Measurements from ENCODE around the gene NELL2. TPM values are rescaled to one million over a fixed set of nuclear protein-coding genes. Genes with fewer than 3 reads are reported as not detected.
A peak's percentile ranks its signal among the peaks of the same experiment; 100 is the strongest.

The NELL2 gene
- 0.10 and 0.14 TPM in 2 replicates for polyA plus RNA-seq (2013)

DNA sequence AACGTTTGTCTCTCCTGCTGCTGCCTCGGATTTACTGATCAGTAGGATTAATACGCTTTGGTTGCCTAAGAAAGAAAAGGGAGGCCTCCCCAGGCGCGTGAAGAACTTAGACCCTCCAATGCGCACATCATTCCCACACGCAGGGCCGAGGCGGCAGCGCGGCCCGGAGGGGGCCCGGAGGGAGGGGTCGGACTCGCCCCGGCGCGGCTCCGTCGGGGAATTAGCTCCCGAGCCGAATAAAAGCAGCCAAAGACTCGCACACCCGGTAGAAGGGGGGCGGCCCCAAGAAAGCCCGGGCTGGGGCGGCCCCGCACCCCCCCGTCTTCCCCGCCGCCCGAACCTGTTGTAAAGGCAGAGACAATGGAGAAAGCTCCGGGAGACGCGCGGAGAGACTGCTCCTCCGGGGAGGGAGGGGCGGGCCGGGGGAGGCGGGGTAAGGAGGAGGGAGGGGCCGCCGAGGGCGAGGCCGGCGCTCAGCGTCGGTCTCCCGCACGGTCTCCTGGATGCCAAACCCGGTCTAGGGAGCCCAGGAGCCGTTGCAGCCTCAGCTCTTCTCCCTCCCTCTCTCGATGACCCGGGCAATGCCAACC lies at the start of gene NELL2:
TSS of gene NELL2 (minus strand) at position 362 of the 590 bp plus-strand sequence. CDS start 446 bp downstream, outside the sequence.
- no peak within 1 kb of the TSS for H3K18ac ChIP-seq (ENCODE audit: low read length)
- H3K9me3 ChIP-seq (ENCODE audit: insufficient read depth, low read depth, low read length): no peaks in the 10 kb centered on the region
- no peaks in the 10 kb centered on the region for H3K79me2 ChIP-seq (ENCODE audit: control insufficient read depth, insufficient read depth, low read length, poor library complexity)
- peak within 1 kb of the TSS; percentile 96 for H3K4me2 ChIP-seq (ENCODE audit: low read length)
- no peak within 1 kb of the TSS for H2BK120ac ChIP-seq (ENCODE audit: insufficient read depth, low read length, poor library complexity)
- H3K27me3 ChIP-seq (ENCODE audit: insufficient read depth, low read length): peaks cover 15% of the 10 kb centered on the region
- WGBS (ENCODE audit: extremely low coverage, insufficient coverage, insufficient read length): no CpG with 5 or more reads among the region's 53 CpGs
- H4K91ac ChIP-seq (ENCODE audit: low read depth, low read length): no peak within 1 kb of the TSS
- no peaks in the 10 kb centered on the region for H3K79me1 ChIP-seq (ENCODE audit: low read length)
- H4K8ac ChIP-seq (ENCODE audit: low read depth, low read length): no peak within 1 kb of the TSS
- no peak within 1 kb of the TSS for H2BK5ac ChIP-seq (ENCODE audit: low read depth, low read length, poor library complexity)
- H3K36me3 ChIP-seq (ENCODE audit: control insufficient read depth in 1 of 2, insufficient read depth in 2 of 2, low read length in 2 of 2): no peaks in the 10 kb centered on the region
- H3K9ac ChIP-seq (ENCODE audit: low read length): no peak within 1 kb of the TSS
- H3K4me3 ChIP-seq (ENCODE audit: low read depth, low read length): peak within 1 kb of the TSS; percentile 63
- no peak within 1 kb of the TSS for H3K14ac ChIP-seq (ENCODE audit: low read length)
- H2AK5ac ChIP-seq (ENCODE audit: low read length): no peak within 1 kb of the TSS
- H4K12ac ChIP-seq (ENCODE audit: low read depth, low read length): no peak within 1 kb of the TSS
- DNase-seq: peak; percentile 5 to 39
- H3K4me1 ChIP-seq (ENCODE audit: control insufficient read depth in 1 of 2, insufficient read depth in 2 of 2, low read length in 2 of 2): peaks cover 8 to 11% of the 10 kb centered on the region in 2 experiments
- no peak within 1 kb of the TSS for H2BK12ac ChIP-seq (ENCODE audit: low read length)
- H2AFZ ChIP-seq (ENCODE audit: insufficient read depth, low read length, poor library complexity): peak within 1 kb of the TSS; percentile 69
- H3K23ac ChIP-seq (ENCODE audit: low read length): no peak within 1 kb of the TSS
- H3K4ac ChIP-seq (ENCODE audit: low read depth, low read length): no peak within 1 kb of the TSS
- no peak within 1 kb of the TSS for H3K27ac ChIP-seq (ENCODE audit: low read depth, low read length)

DNA sequence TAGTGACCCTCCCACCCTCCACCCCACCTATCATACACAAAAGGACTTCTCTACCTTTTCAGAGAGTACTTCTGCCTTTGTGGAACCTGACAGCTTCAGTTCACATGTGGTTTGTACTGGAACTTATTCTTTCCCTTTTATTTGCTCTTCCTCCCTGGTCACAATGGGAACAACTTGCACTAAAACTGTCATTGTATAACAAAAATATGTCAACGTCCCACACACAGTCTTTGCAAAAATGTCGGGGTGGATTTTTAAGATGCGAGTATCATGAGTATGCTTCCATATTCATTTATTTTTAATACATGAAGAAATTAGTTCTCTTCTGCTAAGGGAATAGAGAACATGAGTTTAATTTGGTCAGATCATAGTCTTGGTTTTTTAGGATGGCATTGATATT lies 45.6 kb upstream of the NELL2 start:
- Histone ChIP-seq H4K12ac (ENCODE audit: low read depth, low read length) (no peak overlapping the region), H3K4me1 (ENCODE audit: control insufficient read depth in 1 of 2, insufficient read depth in 2 of 2, low read length in 2 of 2) (no peaks in the 10 kb centered on the region), H3K9ac (ENCODE audit: low read length) (no peak overlapping the region), H3K4me3 (ENCODE audit: low read depth, low read length) (no peak overlapping the region), H2BK120ac (ENCODE audit: insufficient read depth, low read length, poor library complexity) (no peak overlapping the region), H3K4ac (ENCODE audit: low read depth, low read length) (no peak overlapping the region), H3K23ac (ENCODE audit: low read length) (no peak overlapping the region), H4K8ac (ENCODE audit: low read depth, low read length) (no peak overlapping the region), H3K27ac (ENCODE audit: low read depth, low read length) (no peak overlapping the region), H3K4me2 (ENCODE audit: low read length) (no peak overlapping the region), H2AK5ac (ENCODE audit: low read length) (no peak overlapping the region), H2BK12ac (ENCODE audit: low read length) (no peak overlapping the region), H4K91ac (ENCODE audit: low read depth, low read length) (no peak overlapping the region), H2BK5ac (ENCODE audit: low read depth, low read length, poor library complexity) (no peak overlapping the region), H3K14ac (ENCODE audit: low read length) (no peak overlapping the region), H3K79me1 (ENCODE audit: low read length) (no peaks in the 10 kb centered on the region), H2AFZ (ENCODE audit: insufficient read depth, low read length, poor library complexity) (no peak overlapping the region), H3K79me2 (ENCODE audit: control insufficient read depth, insufficient read depth, low read length, poor library complexity) (no peaks in the 10 kb centered on the region), H3K9me3 (ENCODE audit: insufficient read depth, low read depth, low read length) (no peaks in the 10 kb centered on the region), H3K18ac (ENCODE audit: low read length) (no peak overlapping the region), H3K36me3 (ENCODE audit: control insufficient read depth in 1 of 2, insufficient read depth in 2 of 2, low read length in 2 of 2) (no peaks in the 10 kb centered on the region), H3K27me3 (ENCODE audit: insufficient read depth, low read length) (no peaks in the 10 kb centered on the region)
- DNase-seq: no peak
- no CpG with 5 or more reads among the region's 3 CpGs for WGBS (ENCODE audit: extremely low coverage, insufficient coverage, insufficient read length)

DNA sequence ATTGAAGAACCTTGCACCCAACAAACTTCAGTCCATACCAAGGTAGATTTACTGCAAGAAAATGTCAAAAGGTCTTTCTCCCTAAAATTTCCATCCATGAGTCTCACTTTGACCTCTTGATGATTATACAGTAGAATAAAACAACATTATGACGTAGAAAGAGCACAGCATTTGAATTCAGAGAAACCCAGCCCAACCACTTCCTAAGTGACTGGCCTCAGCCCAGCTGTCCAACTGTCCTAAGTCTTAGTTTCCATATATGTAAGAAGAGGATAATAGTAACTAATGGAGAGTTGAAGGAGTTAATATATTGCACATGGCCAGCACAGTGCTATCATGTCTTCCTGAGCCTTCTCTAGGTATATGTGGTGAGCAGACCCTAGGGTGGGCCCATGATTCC lies 41.0 kb upstream of the NELL2 start:
- H3K4me3 ChIP-seq (ENCODE audit: low read depth, low read length): no peak overlapping the region
- H3K23ac ChIP-seq (ENCODE audit: low read length): no peak overlapping the region
- no peaks in the 10 kb centered on the region for H3K4me1 ChIP-seq (ENCODE audit: control insufficient read depth in 1 of 2, insufficient read depth in 2 of 2, low read length in 2 of 2)

DNA sequence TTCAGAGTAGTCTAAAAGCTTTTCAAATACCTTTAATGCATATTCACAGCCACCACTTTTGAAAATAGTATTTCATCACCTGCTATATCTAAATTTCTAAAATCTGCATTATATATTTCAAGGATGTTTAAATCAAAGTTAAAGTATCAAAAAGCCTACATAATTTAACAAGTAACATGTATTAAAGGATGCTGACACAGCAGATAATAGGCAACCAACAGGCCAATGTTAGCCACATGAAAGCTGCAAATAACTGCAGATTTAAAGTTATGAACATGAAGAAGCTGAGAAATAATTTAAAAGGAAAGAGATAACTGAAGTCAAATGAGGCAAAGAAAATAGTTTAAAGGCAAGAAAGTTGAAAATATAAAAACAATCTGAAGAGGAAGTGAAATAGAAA lies 39.8 kb upstream of the NELL2 start:
- Histone ChIP-seq H3K27me3 (ENCODE audit: insufficient read depth, low read length) (no peaks in the 10 kb centered on the region), H2BK120ac (ENCODE audit: insufficient read depth, low read length, poor library complexity) (no peak overlapping the region), H3K4me2 (ENCODE audit: low read length) (no peak overlapping the region), H3K27ac (ENCODE audit: low read depth, low read length) (no peak overlapping the region), H2AFZ (ENCODE audit: insufficient read depth, low read length, poor library complexity) (no peak overlapping the region), H3K79me1 (ENCODE audit: low read length) (no peaks in the 10 kb centered on the region), H3K4me1 (ENCODE audit: control insufficient read depth in 1 of 2, insufficient read depth in 2 of 2, low read length in 2 of 2) (no peaks in the 10 kb centered on the region), H3K14ac (ENCODE audit: low read length) (no peak overlapping the region), H4K8ac (ENCODE audit: low read depth, low read length) (no peak overlapping the region), H2BK12ac (ENCODE audit: low read length) (no peak overlapping the region), H3K18ac (ENCODE audit: low read length) (no peak overlapping the region), H3K9ac (ENCODE audit: low read length) (no peak overlapping the region), H3K36me3 (ENCODE audit: control insufficient read depth in 1 of 2, insufficient read depth in 2 of 2, low read length in 2 of 2) (no peaks in the 10 kb centered on the region), H4K12ac (ENCODE audit: low read depth, low read length) (no peak overlapping the region), H2BK5ac (ENCODE audit: low read depth, low read length, poor library complexity) (no peak overlapping the region), H3K9me3 (ENCODE audit: insufficient read depth, low read depth, low read length) (no peaks in the 10 kb centered on the region), H3K79me2 (ENCODE audit: control insufficient read depth, insufficient read depth, low read length, poor library complexity) (no peaks in the 10 kb centered on the region), H3K23ac (ENCODE audit: low read length) (no peak overlapping the region), H4K91ac (ENCODE audit: low read depth, low read length) (no peak overlapping the region), H3K4me3 (ENCODE audit: low read depth, low read length) (no peak overlapping the region), H3K4ac (ENCODE audit: low read depth, low read length) (no peak overlapping the region), H2AK5ac (ENCODE audit: low read length) (no peak overlapping the region)
- no peak for DNase-seq

More for the DNA sequence above, 41.0 kb upstream of the NELL2 start:
- Histone ChIP-seq H3K9ac (ENCODE audit: low read length) (no peak overlapping the region), H4K91ac (ENCODE audit: low read depth, low read length) (no peak overlapping the region), H3K18ac (ENCODE audit: low read length) (no peak overlapping the region), H4K12ac (ENCODE audit: low read depth, low read length) (no peak overlapping the region), H3K4me2 (ENCODE audit: low read length) (no peak overlapping the region), H2BK120ac (ENCODE audit: insufficient read depth, low read length, poor library complexity) (no peak overlapping the region), H3K79me2 (ENCODE audit: control insufficient read depth, insufficient read depth, low read length, poor library complexity) (no peaks in the 10 kb centered on the region), H3K14ac (ENCODE audit: low read length) (no peak overlapping the region), H2BK5ac (ENCODE audit: low read depth, low read length, poor library complexity) (no peak overlapping the region), H3K27ac (ENCODE audit: low read depth, low read length) (no peak overlapping the region), H3K9me3 (ENCODE audit: insufficient read depth, low read depth, low read length) (no peaks in the 10 kb centered on the region), H3K4ac (ENCODE audit: low read depth, low read length) (no peak overlapping the region), H2BK12ac (ENCODE audit: low read length) (no peak overlapping the region), H2AK5ac (ENCODE audit: low read length) (no peak overlapping the region), H4K8ac (ENCODE audit: low read depth, low read length) (no peak overlapping the region), H2AFZ (ENCODE audit: insufficient read depth, low read length, poor library complexity) (no peak overlapping the region), H3K36me3 (ENCODE audit: control insufficient read depth in 1 of 2, insufficient read depth in 2 of 2, low read length in 2 of 2) (no peaks in the 10 kb centered on the region), H3K79me1 (ENCODE audit: low read length) (no peaks in the 10 kb centered on the region), H3K27me3 (ENCODE audit: insufficient read depth, low read length) (no peaks in the 10 kb centered on the region)
- whole genome bisulfite sequencing (ENCODE audit: extremely low coverage, insufficient coverage, insufficient read length): no CpG with 5 or more reads among the region's 1 CpG
- no peak for DNase-seq

Measured in trophoblast cell (in vitro differentiated cells and primary cell).